Urothelium cell line (cell line): ENCODE measurements around the gene EZH2.

Experiments used
- DNase-seq: peaks from one replicate; pipeline ENCODE4 v3.0.0; 2011; ENCODE audit warnings: low spot score, mixed read lengths
- FAIRE-seq: peaks from 2 replicates; lab custom pipeline; 2011; peaks lifted over from hg19 to GRCh38; lab: Jason Lieb, UNC

The EZH2 gene

GRCh38 chr7:148773334-148773733 is 110.8 kb downstream of the EZH2 start:
- no peak for FAIRE-seq
- no peak for DNase-seq

- DNase-seq (peak; percentile 50), FAIRE-seq (no peak)
Measured at GRCh38 chr7:148772297-148773089, 111.6 kb downstream of the EZH2 start.

- FAIRE-seq (no peak), DNase-seq (no peak)
Measured at GRCh38 chr7:148770004-148770403, 114.1 kb downstream of the EZH2 start.

DNA sequence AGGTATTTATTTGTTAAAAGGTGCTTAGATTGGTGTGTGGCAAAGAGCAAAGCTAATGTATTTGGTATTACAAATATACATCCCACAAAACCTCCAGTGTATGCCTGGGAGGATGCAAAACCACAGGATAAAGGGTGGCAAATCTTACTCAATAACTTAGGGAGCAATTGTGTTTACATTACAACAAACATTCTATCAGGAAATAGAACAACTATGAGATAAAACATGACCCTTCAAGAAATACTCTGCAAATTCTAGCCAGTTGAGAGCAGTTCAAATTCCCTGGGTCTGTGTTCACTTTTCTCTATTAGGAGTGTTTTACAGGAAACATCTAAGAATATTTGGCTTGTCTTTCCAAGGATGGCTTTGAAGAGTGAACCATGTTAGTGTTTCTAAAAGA is 120.5 kb downstream of the EZH2 start:
- FAIRE-seq = no peak

DNA sequence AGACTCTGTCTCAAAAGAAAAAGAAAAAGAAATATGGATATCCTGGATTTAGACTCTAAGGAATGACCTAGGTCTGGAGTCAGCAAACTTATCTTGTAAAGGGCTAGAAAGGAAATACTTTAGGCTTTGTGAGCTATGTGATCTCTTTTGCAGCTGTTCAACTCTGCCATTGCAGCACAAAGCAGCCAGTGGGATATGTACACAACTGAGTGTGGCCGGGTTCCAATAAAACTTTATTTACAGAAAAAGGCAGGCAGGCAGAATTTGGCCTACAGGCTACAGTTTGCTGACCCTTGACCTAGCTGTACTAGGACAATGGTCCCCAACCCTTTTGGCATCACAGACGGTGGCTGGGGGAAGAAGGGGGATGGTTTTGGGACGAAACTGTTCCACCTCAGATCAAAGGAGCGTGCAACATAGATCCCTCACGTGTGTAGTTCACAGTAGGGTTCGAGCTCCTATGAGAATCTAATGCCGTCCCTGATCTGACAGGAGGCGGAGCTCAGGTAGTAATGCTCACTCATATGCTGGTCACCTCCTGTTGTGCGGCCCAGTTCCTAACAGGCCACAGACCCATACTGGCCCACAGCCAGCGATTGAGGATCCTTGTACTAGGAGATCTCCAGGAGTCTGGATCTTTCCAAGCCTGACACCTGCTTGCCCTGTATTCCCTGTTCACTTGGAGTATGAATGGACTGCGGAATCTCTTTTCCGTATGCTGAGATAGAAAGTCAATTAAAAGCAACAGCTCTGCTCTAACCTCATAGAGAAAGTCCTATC is 122.4 kb downstream of the EZH2 start:
- DNase-seq (no peak), FAIRE-seq (no peak)

More for the DNA sequence above, 120.5 kb downstream of the EZH2 start:
- DNase-seq = no peak
